HG03460 (cell line): Measurements from ENCODE around the gene GRAPL.
"Not testable (repeated sequence)": the region's sequence is repeated elsewhere in the genome, so short reads cannot be mapped to it uniquely, and the experiment has no call there.

Experiments
- ATAC-seq: cut with Tn5 transposase; IDR thresholded peaks from one replicate; pipeline ENCODE4 v1.9.1; 2021; ENCODE audit not compliant: unreplicated experiment

Gene GRAPL

GRCh38 chr17:19187883-19188869 lies 60.8 kb downstream of the GRAPL start:
- not testable (repeated sequence) for ATAC-seq

GRCh38 chr17:19188870-19189708 lies 61.7 kb downstream of the GRAPL start:
- not testable (repeated sequence) for ATAC-seq

DNA sequence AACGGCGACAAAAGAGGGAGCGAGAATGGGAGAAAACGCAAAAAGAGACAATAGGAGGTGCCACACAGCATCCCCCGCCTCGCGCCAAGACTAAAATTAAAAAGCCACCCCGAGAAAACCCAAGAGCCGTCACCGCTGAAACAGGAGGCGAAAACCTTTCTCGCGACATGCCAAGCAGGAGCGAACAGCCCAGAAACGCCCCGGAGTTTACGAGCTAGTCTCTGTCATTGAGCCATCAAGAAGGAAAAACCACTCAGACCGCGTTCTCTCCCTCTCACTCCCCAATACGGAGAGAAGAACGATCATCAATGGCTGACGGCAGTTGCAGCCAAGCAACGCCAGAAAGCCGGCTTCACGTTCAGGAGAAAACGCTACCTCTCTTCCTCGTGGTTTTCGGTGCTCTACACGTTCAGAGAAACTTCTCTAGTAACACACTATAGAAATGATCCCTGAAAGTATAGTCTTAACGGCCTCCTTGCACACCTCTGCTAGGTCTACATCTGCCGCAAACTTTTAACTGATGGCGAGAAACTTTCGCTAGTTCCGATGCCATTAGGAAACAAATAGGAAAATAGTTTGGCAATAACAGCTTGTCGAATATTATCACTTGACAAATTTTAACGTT lies 62.5 kb downstream of the GRAPL start:
- ATAC-seq: not testable (repeated sequence)

- not testable (repeated sequence) for ATAC-seq
These were observed 69.2 kb downstream of the GRAPL start for GRCh38 chr17:19196382-19197204.

GRCh38 chr17:19202448-19202847 lies 75.1 kb downstream of the GRAPL start:
- ATAC-seq: peak; percentile 64

- ATAC-seq: not testable (repeated sequence)
These were observed 76.0 kb downstream of the GRAPL start for GRCh38 chr17:19203429-19203828.
